GM18873 (cell line): Measurements from ENCODE around the gene PURB.
"Not testable (repeated sequence)": the region's sequence is repeated elsewhere in the genome, so short reads cannot be mapped to it uniquely, and the experiment has no call there.

Experiments used
- ATAC-seq: cut with Tn5 transposase; IDR thresholded peaks from one replicate; pipeline ENCODE4 v1.9.1; 2021; ENCODE audit warnings: mild to moderate bottlenecking, moderate library complexity, moderate number of reproducible peaks; ENCODE audit not compliant: unreplicated experiment, low FRiP score

PURB gene

GRCh38 chr7:44893710-44894234, 8.4 kb upstream of the PURB start:
- no peak for ATAC-seq

GRCh38 chr7:44891791-44892190, 6.5 kb upstream of the PURB start:
- no peak for ATAC-seq

- no peak for ATAC-seq
Observed at GRCh38 chr7:44891372-44891771, 6.0 kb upstream of the PURB start.

GRCh38 chr7:44889086-44889781, 3.9 kb upstream of the PURB start:
- ATAC-seq, result no peak

GRCh38 chr7:44887293-44887692, 2.0 kb upstream of the PURB start:
- ATAC-seq, result no peak

- ATAC-seq, result peak; percentile 21
Observed at GRCh38 chr7:44884621-44885393, 523 bp downstream of the PURB start.

- no peak for ATAC-seq
Observed at GRCh38 chr7:44883961-44884620, 1.2 kb downstream of the PURB start.

GRCh38 chr7:44882899-44883298, 2.4 kb downstream of the PURB start:
- no peak for ATAC-seq

- no peak for ATAC-seq
Observed at GRCh38 chr7:44881610-44882009, 3.7 kb downstream of the PURB start.

GRCh38 chr7:44881066-44881600, 4.2 kb downstream of the PURB start:
- no peak for ATAC-seq

GRCh38 chr7:44880317-44881018, 4.9 kb downstream of the PURB start:
- ATAC-seq, result no peak

GRCh38 chr7:44876393-44876792, 8.9 kb downstream of the PURB start:
- no peak for ATAC-seq

- no peak for ATAC-seq
Observed at GRCh38 chr7:44875241-44875640, 10.1 kb downstream of the PURB start.

GRCh38 chr7:44872787-44873186, 12.5 kb downstream of the PURB start:
- no peak for ATAC-seq

- ATAC-seq, result not testable (repeated sequence)
Observed at GRCh38 chr7:44871918-44872317, 13.4 kb downstream of the PURB start.

- not testable (repeated sequence) for ATAC-seq
Observed at GRCh38 chr7:44870780-44871179, 14.6 kb downstream of the PURB start.

GRCh38 chr7:44870336-44870735, 15.0 kb downstream of the PURB start:
- ATAC-seq, result not testable (repeated sequence)

GRCh38 chr7:44867073-44867995, 18.0 kb downstream of the PURB start:
- ATAC-seq, result no peak

GRCh38 chr7:44861949-44862348, 23.4 kb downstream of the PURB start:
- ATAC-seq, result not testable (repeated sequence)
